ENCODE measurements around the gene CEP162. TPM values are rescaled to one million over a fixed set of nuclear protein-coding genes. Genes with fewer than 3 reads are reported as not detected.
"Not testable (repeated sequence)": the region's sequence is repeated elsewhere in the genome, so short reads cannot be mapped to it uniquely, and the experiment has no call there.

Gene CEP162
- total RNA-seq, 1 donor from 2014 or later = 11.0 TPM

DNA sequence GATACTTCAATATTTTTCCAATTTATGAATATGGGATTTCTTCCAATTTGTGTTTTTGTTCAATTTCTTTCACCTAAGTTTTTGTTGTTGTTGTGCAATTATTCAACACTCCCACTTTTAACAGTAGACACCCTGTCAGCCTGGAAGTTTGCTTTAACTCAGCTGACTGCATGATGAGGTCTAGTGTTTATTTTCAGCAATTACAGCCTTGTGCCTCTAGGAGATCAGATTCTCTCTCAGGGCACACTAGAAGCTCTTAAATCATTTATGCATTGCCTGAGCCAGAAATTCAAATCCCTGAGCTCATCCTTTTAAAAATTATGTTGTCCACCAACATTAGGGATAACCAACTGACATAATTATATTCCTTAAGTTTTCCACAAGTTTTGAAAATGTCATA, 108.2 kb downstream of the CEP162 start:
- intact Hi-C loops (cut with DNase I) = no loop called here

DNA sequence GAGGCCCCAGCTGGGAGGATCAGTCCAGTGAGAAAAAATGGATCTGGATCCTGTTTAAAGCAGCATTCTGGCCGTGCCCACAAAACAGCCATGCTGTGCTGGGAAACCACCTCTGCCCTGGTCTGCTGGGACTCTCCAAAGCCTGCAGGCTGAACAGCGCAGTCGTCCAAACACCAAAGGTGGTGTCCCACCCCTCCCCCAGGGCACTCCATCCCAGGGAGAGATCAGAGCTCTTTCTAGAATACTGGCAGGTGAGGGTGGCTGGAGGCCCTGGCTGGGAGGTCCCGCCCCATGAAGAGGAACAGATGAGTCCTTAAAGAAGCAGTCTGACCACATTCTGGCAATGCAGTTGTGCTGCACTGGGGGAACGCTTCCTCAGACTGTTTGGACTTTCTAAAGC, 109.3 kb downstream of the CEP162 start:
- Histone ChIP-seq H3K4me3 (no peak overlapping the region), H3K4me1 (no peaks in the 10 kb centered on the region), H3K27me3 (no peaks in the 10 kb centered on the region), H3K36me3 (no peaks in the 10 kb centered on the region), H3K9me3 (no peaks in the 10 kb centered on the region), H3K27ac (no peak overlapping the region)
- intact Hi-C loops (cut with DNase I) = no loop called here
- ATAC-seq = peak; percentile 37
- no peak for DNase-seq
- TF ChIP-seq, protein P1, sequence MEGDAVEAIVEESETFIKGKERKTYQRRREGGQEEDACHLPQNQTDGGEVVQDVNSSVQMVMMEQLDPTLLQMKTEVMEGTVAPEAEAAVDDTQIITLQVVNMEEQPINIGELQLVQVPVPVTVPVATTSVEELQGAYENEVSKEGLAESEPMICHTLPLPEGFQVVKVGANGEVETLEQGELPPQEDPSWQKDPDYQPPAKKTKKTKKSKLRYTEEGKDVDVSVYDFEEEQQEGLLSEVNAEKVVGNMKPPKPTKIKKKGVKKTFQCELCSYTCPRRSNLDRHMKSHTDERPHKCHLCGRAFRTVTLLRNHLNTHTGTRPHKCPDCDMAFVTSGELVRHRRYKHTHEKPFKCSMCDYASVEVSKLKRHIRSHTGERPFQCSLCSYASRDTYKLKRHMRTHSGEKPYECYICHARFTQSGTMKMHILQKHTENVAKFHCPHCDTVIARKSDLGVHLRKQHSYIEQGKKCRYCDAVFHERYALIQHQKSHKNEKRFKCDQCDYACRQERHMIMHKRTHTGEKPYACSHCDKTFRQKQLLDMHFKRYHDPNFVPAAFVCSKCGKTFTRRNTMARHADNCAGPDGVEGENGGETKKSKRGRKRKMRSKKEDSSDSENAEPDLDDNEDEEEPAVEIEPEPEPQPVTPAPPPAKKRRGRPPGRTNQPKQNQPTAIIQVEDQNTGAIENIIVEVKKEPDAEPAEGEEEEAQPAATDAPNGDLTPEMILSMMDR (IDR thresholded peaks at IDR 0.05) = no peak

More for the DNA sequence above, 108.2 kb downstream of the CEP162 start:
- Histone ChIP-seq H3K27ac (no peak overlapping the region), H3K27me3 (no peaks in the 10 kb centered on the region), H3K9me3 (no peaks in the 10 kb centered on the region), H3K36me3 (no peaks in the 10 kb centered on the region), H3K4me1 (no peaks in the 10 kb centered on the region), H3K4me3 (no peak overlapping the region)
- ATAC-seq (no peak), DNase-seq (no peak)
- TF ChIP-seq, protein P1 (IDR thresholded peaks at IDR 0.05) = no peak

DNA sequence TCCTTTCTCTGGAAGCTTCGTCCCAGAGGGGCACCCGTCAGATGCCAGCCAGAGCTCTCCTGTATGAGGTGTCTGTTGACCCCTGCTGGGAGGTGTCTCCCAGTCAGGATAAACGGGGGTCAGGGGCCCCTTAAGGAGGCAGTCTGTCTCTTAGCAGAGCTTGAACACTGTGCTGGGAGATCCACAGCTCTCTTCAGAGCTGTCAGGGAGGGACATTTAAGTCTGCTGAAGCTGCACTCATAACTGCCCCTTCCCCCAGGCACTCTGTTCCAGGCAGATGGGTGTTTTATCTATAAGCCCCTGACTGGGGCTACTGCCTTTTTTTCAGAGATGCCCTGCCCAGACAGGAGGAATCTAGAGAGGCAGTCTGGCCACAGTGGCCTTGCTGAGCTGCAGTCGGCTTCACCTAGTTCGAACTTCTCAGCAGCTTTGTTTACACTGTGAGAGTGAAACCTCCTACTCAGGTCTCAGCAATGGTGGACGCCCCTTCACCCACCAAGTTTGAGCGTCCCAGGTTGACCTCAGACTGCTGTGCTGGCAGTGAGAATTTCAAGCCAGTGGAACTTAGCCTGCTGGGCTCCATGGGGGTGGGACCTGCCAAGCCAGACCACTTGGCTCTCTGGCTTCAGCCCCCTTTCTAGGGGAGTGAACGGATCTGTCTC, 112.4 kb downstream of the CEP162 start:
- intact Hi-C loops (cut with DNase I) = not testable (repeated sequence)

DNA sequence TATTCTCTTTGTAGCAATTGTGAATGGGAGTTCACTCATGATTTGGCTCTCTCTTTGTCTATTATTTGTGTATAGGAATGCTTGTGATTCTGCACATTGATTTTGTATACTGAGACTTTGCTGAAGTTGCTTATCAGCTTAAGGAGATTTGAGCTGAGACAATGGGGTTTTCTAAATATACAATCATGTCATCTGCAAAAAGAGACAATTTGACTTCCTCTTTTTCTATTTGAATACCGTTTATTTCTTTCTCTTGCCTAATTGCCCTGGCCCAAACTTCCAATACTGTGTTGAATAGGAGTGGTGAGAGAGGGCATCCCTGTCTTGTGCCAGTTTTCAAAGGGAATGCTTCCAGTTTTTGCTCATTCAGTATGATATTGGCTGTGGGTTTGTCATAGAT, 116.1 kb downstream of the CEP162 start:
- ATAC-seq; H3K4me3 ChIP-seq; H3K27ac ChIP-seq; H3K4me1 ChIP-seq; H3K36me3 ChIP-seq; H3K9me3 ChIP-seq; intact Hi-C loops (cut with DNase I); H3K27me3 ChIP-seq; DNase-seq: not testable (repeated sequence)

More for the DNA sequence above, 112.4 kb downstream of the CEP162 start:
- H3K4me1 ChIP-seq, DNase-seq, H3K4me3 ChIP-seq, H3K9me3 ChIP-seq, H3K27me3 ChIP-seq, H3K27ac ChIP-seq, H3K36me3 ChIP-seq, ATAC-seq: not testable (repeated sequence)

DNA sequence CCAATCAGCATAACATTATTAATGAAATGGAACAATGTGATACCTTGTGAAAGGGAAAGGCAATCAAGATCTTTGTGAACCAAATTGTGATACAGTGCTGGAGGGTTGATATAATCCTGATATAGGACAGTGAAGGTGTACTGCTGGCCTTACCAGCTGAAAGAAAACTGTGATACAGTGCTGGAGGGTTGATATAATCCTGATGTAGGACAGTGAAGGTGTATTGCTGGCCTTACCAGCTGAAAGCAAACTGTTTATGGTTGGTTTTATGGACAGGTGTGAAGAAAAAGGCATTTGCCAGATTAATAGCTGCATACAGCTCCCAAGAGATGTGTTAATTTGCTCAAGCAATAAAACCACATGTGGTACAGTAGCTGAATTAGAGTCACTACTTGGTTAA, 119.9 kb downstream of the CEP162 start:
- H3K27ac ChIP-seq = no peak overlapping the region
- no peaks in the 10 kb centered on the region for H3K27me3 ChIP-seq
- TF ChIP-seq, protein P1 (IDR thresholded peaks at IDR 0.05) = no peak
- H3K9me3 ChIP-seq = no peaks in the 10 kb centered on the region
- H3K4me3 ChIP-seq = no peak overlapping the region
- DNase-seq (no peak), ATAC-seq (no peak)
- H3K4me1 ChIP-seq = no peaks in the 10 kb centered on the region
- H3K36me3 ChIP-seq = no peaks in the 10 kb centered on the region
- intact Hi-C loops (cut with DNase I) = no loop called here

DNA sequence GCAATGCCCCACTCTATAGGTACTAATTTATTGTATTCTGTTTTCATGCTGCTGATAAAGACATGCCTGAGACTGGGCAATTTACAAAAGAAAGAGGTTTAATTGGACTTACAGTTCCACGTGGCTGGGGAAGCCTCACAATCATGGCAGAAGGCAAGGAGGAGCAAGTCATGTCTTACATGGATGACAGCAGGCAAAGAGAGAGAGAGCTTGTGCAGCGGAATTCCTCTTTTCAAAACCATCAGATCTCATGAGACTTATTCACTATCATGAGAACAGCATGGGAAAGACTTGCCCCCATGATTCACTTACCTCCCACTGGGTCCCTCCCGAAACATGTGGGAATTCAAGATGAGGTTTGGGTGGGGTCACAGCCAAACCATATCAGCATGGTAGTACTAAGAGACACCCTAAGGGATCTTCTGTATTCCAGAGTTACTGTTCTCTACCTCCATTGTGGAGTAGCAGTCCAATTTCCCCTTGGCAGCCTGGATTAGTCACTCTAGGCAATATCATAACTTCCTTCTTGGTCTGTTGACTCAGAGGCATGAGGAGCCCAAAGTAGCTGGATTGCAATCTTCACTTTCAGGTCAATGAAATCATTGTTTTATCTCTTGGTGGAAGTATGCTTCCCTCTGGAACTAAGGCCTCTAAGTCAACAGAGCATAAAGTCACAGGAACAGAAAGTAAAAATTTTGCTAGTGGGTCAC, 122.1 kb downstream of the CEP162 start:
- intact Hi-C loops (cut with DNase I); H3K4me3 ChIP-seq; H3K27ac ChIP-seq; DNase-seq; H3K36me3 ChIP-seq; H3K4me1 ChIP-seq; H3K9me3 ChIP-seq; ATAC-seq; H3K27me3 ChIP-seq: not testable (repeated sequence)

DNA sequence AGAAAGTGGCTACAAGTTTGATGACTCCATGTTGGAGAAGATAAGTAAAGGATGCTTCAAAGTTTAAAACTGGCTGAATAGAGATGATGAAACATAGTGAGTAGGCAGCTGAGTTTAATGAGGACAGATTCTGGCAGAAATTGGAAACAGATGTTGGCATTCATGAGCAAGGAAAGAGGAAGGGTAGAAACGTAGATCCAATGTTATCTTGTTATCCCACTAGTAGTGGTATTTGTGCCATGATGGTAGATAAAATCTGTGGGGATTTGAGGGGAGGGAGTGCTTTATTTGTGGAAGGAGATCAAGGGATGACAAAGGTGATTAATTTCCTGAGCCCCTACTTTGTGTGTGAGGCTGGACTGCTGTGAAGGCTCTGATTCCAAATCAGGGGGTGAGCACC, 124.4 kb downstream of the CEP162 start:
- Histone ChIP-seq H3K27ac (no peak overlapping the region), H3K36me3 (no peaks in the 10 kb centered on the region), H3K4me1 (no peaks in the 10 kb centered on the region), H3K27me3 (no peaks in the 10 kb centered on the region), H3K4me3 (no peak overlapping the region), H3K9me3 (no peaks in the 10 kb centered on the region)
- intact Hi-C loops (cut with DNase I) = no loop called here
- DNase-seq (no peak), ATAC-seq (no peak)
- TF ChIP-seq, protein P1 (IDR thresholded peaks at IDR 0.05) = no peak
